Measurements from ENCODE around the gene AKR1C8. TPM values are rescaled to one million over a fixed set of nuclear protein-coding genes. Genes with fewer than 3 reads are reported as not detected.

AKR1C8 gene
- total and polyA plus RNA-seq, 9 of the 15 experiments (the other 6 are each of a cell fraction or from before 2014, with no cell fraction given): 0.03 to 0.29 (median 0.08) TPM

- BruUV-seq (replicated peaks): no TSS peak
- Histone ChIP-seq H3K27ac (ENCODE audit: extremely low read depth, low read depth, low read length) (no peak overlapping the region), H3K36me3 (ENCODE audit: control insufficient read depth, insufficient read depth, low read length) (no peaks in the 10 kb centered on the region), H3K9me1 (ENCODE audit: control insufficient read depth, insufficient read depth, low read length) (no peaks in the 10 kb centered on the region), H3K4me1 (replicated peaks in 1 of 2; ENCODE audit: control insufficient read depth in 2 of 2, insufficient read depth in 2 of 2, low read length in 2 of 2) (no peaks in the 10 kb centered on the region; a peak in 1 of 5 replicates), H3K79me2 (ENCODE audit: control insufficient read depth, insufficient read depth, low read length) (no peaks in the 10 kb centered on the region), H3K9me3 (replicated peaks; ENCODE audit: control insufficient read depth, insufficient read depth, low read depth, low read length) (0 out of 2 replicates have a peak, but pooled peaks cover 2% of the 10 kb centered on the region), H4K20me1 (replicated peaks; ENCODE audit: control insufficient read depth, insufficient read depth, low read length) (no peaks in the 10 kb centered on the region), H3K9ac (ENCODE audit: insufficient read depth in 1 of 2, low read depth in 2 of 2, low read length in 2 of 2) (no peak overlapping the region), H2AFZ (ENCODE audit: low read depth, low read length) (no peak overlapping the region), H3K4me2 (ENCODE audit: insufficient read depth, low read length) (no peak overlapping the region), H3K4me3 (no peak overlapping the region), H3K27me3 (ENCODE audit: control insufficient read depth in 2 of 2, insufficient read depth in 2 of 2, low read length in 2 of 2) (no peaks in the 10 kb centered on the region)
- POLR2A ChIA-PET: no interaction called here
- FAIRE-seq: no peak
- no peak for DNase-seq (ENCODE audit: extremely low read depth in 1 of 4, low spot score in 3 of 4)
- TF ChIP-seq CSDE1 (IDR thresholded peaks at IDR 0.05): no peak
- no peak for TF ChIP-seq POLR2A (conservative IDR thresholded peaks at IDR 0.05)
- TF ChIP-seq GATAD2B (IDR thresholded peaks at IDR 0.05; ENCODE audit: borderline replicate concordance): no peak
- no peak for TF ChIP-seq CBX5 (IDR thresholded peaks at IDR 0.05; ENCODE audit: borderline replicate concordance, low read depth)
- CTCF ChIA-PET (ENCODE audit: low intra/inter-chr PET ratio): no interaction called here
- WGBS (ENCODE audit: insufficient coverage, low coverage, missing lambda C conversion rate): 22% methylated on average over 1 of the region's 1 CpG
- ATAC-seq: no peak
- in situ Hi-C loops (cut with MboI) (no loop called here), intact Hi-C loops (cut with micrococcal nuclease) (loop anchor here (2.0 kb wide), 1 partner anchor 16 kb away; no protein-coding TSS in a partner anchor)
These were observed 36.3 kb downstream of the AKR1C8 start for GRCh38 chr10:5148678-5149032.

GRCh38 chr10:5147981-5148677, 36.8 kb downstream of the AKR1C8 start:
- Histone ChIP-seq H3K36me3 (ENCODE audit: control insufficient read depth, insufficient read depth, low read length) (no peaks in the 10 kb centered on the region), H3K4me1 (replicated peaks in 1 of 2; ENCODE audit: control insufficient read depth in 2 of 2, insufficient read depth in 2 of 2, low read length in 2 of 2) (no peaks in the 10 kb centered on the region; a peak in 1 of 5 replicates), H3K9ac (ENCODE audit: insufficient read depth in 1 of 2, low read depth in 2 of 2, low read length in 2 of 2) (no peak overlapping the region), H2AFZ (ENCODE audit: low read depth, low read length) (no peak overlapping the region), H3K27ac (ENCODE audit: extremely low read depth, low read depth, low read length) (no peak overlapping the region), H3K9me1 (ENCODE audit: control insufficient read depth, insufficient read depth, low read length) (no peaks in the 10 kb centered on the region), H3K4me3 (no peak overlapping the region), H4K20me1 (replicated peaks; ENCODE audit: control insufficient read depth, insufficient read depth, low read length) (no peaks in the 10 kb centered on the region), H3K79me2 (ENCODE audit: control insufficient read depth, insufficient read depth, low read length) (no peaks in the 10 kb centered on the region), H3K4me2 (ENCODE audit: insufficient read depth, low read length) (no peak overlapping the region), H3K9me3 (replicated peaks; ENCODE audit: control insufficient read depth, insufficient read depth, low read depth, low read length) (0 out of 2 replicates have a peak, but pooled peaks cover 2% of the 10 kb centered on the region), H3K27me3 (ENCODE audit: control insufficient read depth in 2 of 2, insufficient read depth in 2 of 2, low read length in 2 of 2) (no peaks in the 10 kb centered on the region)
- WGBS (ENCODE audit: insufficient coverage, low coverage, missing lambda C conversion rate): 24% methylated on average over 3 of the region's 3 CpGs
- in situ Hi-C loops (cut with MboI): no loop called here
- ATAC-seq: no peak
- no peak for DNase-seq (ENCODE audit: extremely low read depth in 1 of 4, low spot score in 3 of 4)
- BruUV-seq (replicated peaks): no TSS peak
- FAIRE-seq: no peak
- intact Hi-C loops (cut with micrococcal nuclease): loop anchor here (2.0 kb wide), 1 partner anchor 17 kb away; no protein-coding TSS in a partner anchor
- TF ChIP-seq NFE2 (IDR thresholded peaks at IDR 0.05; ENCODE audit: low read depth): peak; percentile 36; the same call in 1 of the 2 replicates
- TF ChIP-seq MAFG (tag; conservative IDR thresholded peaks at IDR 0.05): peak; percentile 64
- no peak for TF ChIP-seq NBN (IDR thresholded peaks at IDR 0.05; ENCODE audit: low read depth)
- TF ChIP-seq ZNF395 (CRISPR knock-in tag; IDR thresholded peaks at IDR 0.05): no peak
- TF ChIP-seq C11orf30 (IDR thresholded peaks at IDR 0.05; ENCODE audit: low read depth): peak; percentile 38; the same call in 1 of the 2 replicates
- ChIA-PET CTCF (ENCODE audit: low intra/inter-chr PET ratio) (interaction anchor here (0.6 kb wide), 1 partner anchor 285 kb away, joined by 3 read pairs; no protein-coding TSS in a partner anchor), POLR2A (interaction anchor here (0.7 kb wide), 1 partner anchor 144 kb away, joined by 4 read pairs; no protein-coding TSS in a partner anchor)

Data from K562 (cell line).